Amygdala (tissue), 56 donors: ENCODE measurements around the gene MYH2.
"Not testable (repeated sequence)": the region's sequence is repeated elsewhere in the genome, so short reads cannot be mapped to it uniquely, and the experiment has no call there.

Experiments
- DNase-seq, 56 donors: peaks; one replicate each; lab custom pipeline; 2025; lab: John Stamatoyannopoulos, UW

Gene MYH2

GRCh38 chr17:10549096-10549842 lies at the start of gene MYH2:
Gene MYH2 (minus strand): TSS chr17:10549658. CDS start chr17:10547920, 1,738 bp downstream.
- DNase-seq, result no peak

GRCh38 chr17:10598621-10599020 lies 49.2 kb upstream of the MYH2 start:
- DNase-seq, result no peak

- no peak for DNase-seq
These were observed 40.2 kb upstream of the MYH2 start for GRCh38 chr17:10589553-10590145.

- no peak for DNase-seq
These were observed 36.1 kb upstream of the MYH2 start for GRCh38 chr17:10585529-10585928.

GRCh38 chr17:10583834-10584233 lies 34.4 kb upstream of the MYH2 start:
- no peak for DNase-seq

- no peak for DNase-seq
These were observed 29.8 kb upstream of the MYH2 start for GRCh38 chr17:10579270-10579669.

- no peak for DNase-seq
These were observed 24.9 kb upstream of the MYH2 start for GRCh38 chr17:10574324-10574723.

GRCh38 chr17:10563991-10564660 lies 14.7 kb upstream of the MYH2 start:
- DNase-seq, result no peak

GRCh38 chr17:10558049-10558448 lies 8.6 kb upstream of the MYH2 start:
- no peak for DNase-seq

- no peak for DNase-seq
These were observed 8.0 kb upstream of the MYH2 start for GRCh38 chr17:10557422-10557821.

- DNase-seq, result no peak
These were observed 7.0 kb upstream of the MYH2 start for GRCh38 chr17:10556301-10557005.

- no peak for DNase-seq
These were observed 556 bp upstream of the MYH2 start for GRCh38 chr17:10550014-10550413.

- no peak for DNase-seq
These were observed 2.1 kb downstream of the MYH2 start for GRCh38 chr17:10547351-10547750.

GRCh38 chr17:10543486-10543885 lies 6.0 kb downstream of the MYH2 start:
- not testable (repeated sequence) for DNase-seq

GRCh38 chr17:10541179-10541578 lies 8.3 kb downstream of the MYH2 start:
- not testable (repeated sequence) for DNase-seq

GRCh38 chr17:10532026-10532425 lies 17.4 kb downstream of the MYH2 start:
- DNase-seq, result no peak

GRCh38 chr17:10527419-10527818 lies 22.0 kb downstream of the MYH2 start:
- DNase-seq, result no peak

GRCh38 chr17:10526517-10526916 lies 22.9 kb downstream of the MYH2 start:
- no peak for DNase-seq

- no peak for DNase-seq
These were observed 26.4 kb downstream of the MYH2 start for GRCh38 chr17:10523064-10523463.

GRCh38 chr17:10521949-10522348 lies 27.5 kb downstream of the MYH2 start:
- no peak for DNase-seq
